Esophagus muscularis mucosa (tissue), 4 donors: ENCODE measurements around the gene NOD1.

ENCODE experiments used
- CTCF ChIP-seq, 3 experiments: fragments of 200-600 bp in 2 of 3; fragments of 450-650 bp in 1 of 3; sonication (generic) in 2 of 3; IDR thresholded peaks; one replicate each; pipeline ENCODE4 v1.5.1; 2017 to 2019; ENCODE audit warnings: antibody characterized with exemption in 3 of 3, mild to moderate bottlenecking in 2 of 3, moderate library complexity in 1 of 3
- EP300 ChIP-seq: sonication (generic); formaldehyde crosslinking; IDR thresholded peaks from one replicate; pipeline ENCODE4 v1.6.1; 2017; ENCODE audit warnings: antibody characterized with exemption
- POLR2A ChIP-seq: fragments of 450-650 bp; IDR thresholded peaks from one replicate; pipeline ENCODE4 v1.6.1; 2017; ENCODE audit warnings: antibody characterized with exemption, moderate library complexity, mild to moderate bottlenecking, low read depth
- POLR2AphosphoS5 ChIP-seq, 2 donors: sonication (generic); formaldehyde crosslinking; IDR thresholded peaks; one replicate each; pipeline ENCODE4 v1.6.1; 2017; ENCODE audit warnings: antibody characterized with exemption in 2 of 2

GRCh38 chr7:30472081-30472783 is 6.4 kb downstream of the NOD1 start:
- TF ChIP-seq CTCF (IDR thresholded peaks at IDR 0.05) (no peak), POLR2AphosphoS5 (IDR thresholded peaks at IDR 0.05) (no peak), POLR2A (no peak), EP300 (no peak)
